GM12878 (cell line): Measurements from ENCODE around the gene CLNK. TPM values are rescaled to one million over a fixed set of nuclear protein-coding genes. Genes with fewer than 3 reads are reported as not detected.

Experiments
- ATAC-seq: fragments of 200-7000 bp; cut with Tn5 transposase; 3 replicates; pipeline ENCODE4 v1.9.1; 2020; ENCODE audit warnings: mild to moderate bottlenecking, moderate library complexity
- BruUV-seq: library from RNA; stranded (reverse); fragments of 400-500 nt; replicated peaks from 2 replicates; lab custom pipeline; 2021; lab: Mats Ljungman, UMichigan
- CTCF ChIA-PET: fragments of 300-600 bp; sonication (Branson Sonifier 250); formaldehyde crosslinking; extraction: SDS; loops from one replicate; lab custom pipeline; 2021; ENCODE audit warnings: inconsistent platforms; lab: Yijun Ruan, JAX
- POLR2A ChIA-PET: fragments of 350-600 bp; formaldehyde crosslinking; extraction: SDS; loops from one replicate; lab custom pipeline; 2021; ENCODE audit warnings: inconsistent platforms; lab: Charles Lee
- RAD21 ChIA-PET: fragments of 300-600 bp; sonication (Branson Sonifier 250); formaldehyde crosslinking; loops from one replicate; lab custom pipeline; 2023; ENCODE audit warnings: antibody characterized with exemption; ENCODE audit not compliant: unreplicated experiment; lab: Charles Lee
- SMC1A ChIA-PET: fragments of 300-600 bp; sonication (Branson Sonifier 250); formaldehyde crosslinking; loops from one replicate; lab custom pipeline; 2023; ENCODE audit not compliant: unreplicated experiment, uncharacterized antibody; lab: Charles Lee
- DNase-seq: peaks from one replicate; pipeline ENCODE4 v3.0.0-alpha.2; 2011; ENCODE audit warnings: low read depth, low spot score
- FAIRE-seq: peaks from 3 replicates; lab custom pipeline; 2011; peaks lifted over from hg19 to GRCh38; lab: Jason Lieb, UNC
- H2AFZ ChIP-seq: 2 replicates; pipeline ENCODE4 v1.6.0; 2011; ENCODE audit warnings: low read depth, low read length, control low read depth; ENCODE audit not compliant: control insufficient read depth
- H3K27ac ChIP-seq: 2 replicates; pipeline ENCODE4 v1.5.1; 2011; ENCODE audit warnings: control low read depth; ENCODE audit not compliant: control insufficient read depth, insufficient read depth
- H3K27me3 ChIP-seq, 2 experiments: replicated peaks in 1 of 2; 2 replicates each; pipeline versions ENCODE4 v1.6.0 to v1.6.1; 2011; ENCODE audit warnings: low read length in 1 of 2; ENCODE audit not compliant: control insufficient read depth in 2 of 2, insufficient read depth in 2 of 2
- H3K36me3 ChIP-seq, 2 experiments: 2 replicates each; pipeline ENCODE4 v1.5.1; 2011; ENCODE audit warnings: low read length in 1 of 2; ENCODE audit not compliant: control insufficient read depth in 2 of 2, insufficient read depth in 2 of 2
- H3K4me1 ChIP-seq: 2 replicates; pipeline ENCODE4 v1.6.1; 2011; ENCODE audit warnings: mild to moderate bottlenecking, low read length, moderate library complexity, mixed read lengths; ENCODE audit not compliant: control insufficient read depth, insufficient read depth
- H3K4me2 ChIP-seq: 2 replicates; pipeline ENCODE4 v1.6.0; 2011; ENCODE audit warnings: control low read depth; ENCODE audit not compliant: control insufficient read depth, insufficient read depth
- H3K4me3 ChIP-seq: fragments of 200-600 bp; sonication (generic); 2 replicates; pipeline ENCODE4 v1.5.1; 2016
- H3K79me2 ChIP-seq: 2 replicates; pipeline ENCODE4 v1.6.0; 2011; ENCODE audit warnings: low read length; ENCODE audit not compliant: control insufficient read depth, insufficient read depth
- H3K9ac ChIP-seq: 2 replicates; pipeline ENCODE4 v1.8.0; 2011; ENCODE audit warnings: low read length, control low read depth, mixed read lengths; ENCODE audit not compliant: control insufficient read depth, insufficient read depth
- H3K9me3 ChIP-seq: replicated peaks from 3 replicates; pipeline ENCODE4 v1.5.1; 2011; ENCODE audit warnings: mild to moderate bottlenecking, low read length; ENCODE audit not compliant: control insufficient read depth, insufficient read depth
- H4K20me1 ChIP-seq: 2 replicates; pipeline ENCODE4 v1.6.0; 2011; ENCODE audit not compliant: control insufficient read depth, insufficient read depth
- ASH2L ChIP-seq: fragments of 300-600, 200-600 bp; sonication (generic); IDR thresholded peaks from 2 replicates; pipeline ENCODE4 v1.6.1; 2017; ENCODE audit warnings: low read depth, mild to moderate bottlenecking, borderline replicate concordance
- DPF2 ChIP-seq: fragments of 450-650 bp; IDR thresholded peaks from 2 replicates; pipeline ENCODE4 v1.6.1; 2017; ENCODE audit warnings: mild to moderate bottlenecking
- FOXM1 ChIP-seq: IDR thresholded peaks from 2 replicates; pipeline ENCODE4 v1.6.1; 2012; ENCODE audit warnings: low read depth, mild to moderate bottlenecking, inconsistent platforms, low read length, moderate library complexity
- KAT2A ChIP-seq: conservative IDR thresholded peaks from 2 replicates; pipeline ENCODE4 v1.6.1; 2011; ENCODE audit warnings: low read depth, low read length; ENCODE audit not compliant: control insufficient read depth
- MYC ChIP-seq: IDR thresholded peaks from 2 replicates; pipeline ENCODE4 v1.6.1; 2011; ENCODE audit warnings: mild to moderate bottlenecking, low read length, moderate library complexity, inconsistent platforms; ENCODE audit not compliant: insufficient read depth, insufficient replicate concordance, insufficient read length, severe bottlenecking
- SMAD5 ChIP-seq: IDR thresholded peaks from 2 replicates; pipeline ENCODE4 v1.6.1; 2016; ENCODE audit warnings: antibody characterized with exemption, low read depth
- ZNF217 ChIP-seq: fragments of 450-650 bp; IDR thresholded peaks from 2 replicates; pipeline ENCODE4 v1.6.1; 2017; ENCODE audit warnings: antibody characterized with exemption, mild to moderate bottlenecking
- ZSCAN29 ChIP-seq: fragments of 450-650 bp; IDR thresholded peaks from 2 replicates; pipeline ENCODE4 v1.6.1; 2017; ENCODE audit warnings: mild to moderate bottlenecking, moderate library complexity
- WGBS: methylation state at CpG from one replicate; pipeline ENCODE4 v1.1.6; 2016; ENCODE audit warnings: low lambda C conversion rate; ENCODE audit not compliant: insufficient replicate concordance, insufficient coverage; ENCODE audit errors: missing lambda C conversion rate; 5-methylcytosine and 5-hydroxymethylcytosine counted together
- in situ Hi-C: fragments of 300-500 bp; cut with MboI; formaldehyde crosslinking; loops from 9 replicates; pipeline ENCODE4 v1.14.3; 2018; ENCODE audit warnings: mixed read lengths
- intact Hi-C: fragments of 100-400 bp; cut with micrococcal nuclease; formaldehyde crosslinking; loops from one replicate; pipeline ENCODE4 v1.14.2; 2022; ENCODE audit not compliant: unreplicated experiment
- polyA plus RNA-seq, 11 experiments: library from polyadenylated mRNA; depleted of rRNA in 4 of 11; unstranded in 6 of 11; stranded (reverse) in 5 of 11; fragments of >200 nt; fragmentation: Nextera tagmentation in 4 of 11; fragmentation: Illumina TruSeq in 1 of 11; extraction: Ambion mirVana in 4 of 11; extraction: Trizol in 1 of 11; gene quantifications; 1 replicate in 1 of 11; 2 replicates in 10 of 11; pipeline versions ENCODE4 v1.2.1 to v1.2.3, GENCODE V29; 2011 to 2016; ENCODE audit warnings: inconsistent platforms in 2 of 11, missing spikeins in 2 of 11, low read depth in 1 of 11
- total RNA-seq, 4 experiments: library from RNA; depleted of rRNA in 3 of 4; stranded (reverse); fragments of >200 nt in 3 of 4; fragmentation: Illumina TruSeq in 1 of 4; extraction: Trizol in 1 of 4; gene quantifications; 2 replicates each; pipeline versions ENCODE4 v1.2.1 to v1.2.3, GENCODE V29; 2013 to 2021
- TF ChIP-seq, protein P1 (sequence below): IDR thresholded peaks from 2 replicates; pipeline ENCODE4 v1.6.1; 2012; ENCODE audit warnings: low read depth, low read length, improper control_type of control experiment
- TF ChIP-seq, protein P2 (sequence below): IDR thresholded peaks from 2 replicates; pipeline ENCODE4 v1.6.1; 2012; ENCODE audit warnings: low read depth, low read length, improper control_type of control experiment
- TF ChIP-seq, protein P3 (sequence below): fragments of 450-650 bp; formaldehyde crosslinking; IDR thresholded peaks from 2 replicates; pipeline ENCODE4 v1.4.0; 2020; ENCODE audit warnings: mild to moderate bottlenecking, moderate library complexity

Gene CLNK
- total and polyA plus RNA-seq, 10 of the 15 experiments (the other 5 are each of a cell fraction or from before 2014, with no cell fraction given): 2.1 to 14.3 (median 2.7) TPM

DNA sequence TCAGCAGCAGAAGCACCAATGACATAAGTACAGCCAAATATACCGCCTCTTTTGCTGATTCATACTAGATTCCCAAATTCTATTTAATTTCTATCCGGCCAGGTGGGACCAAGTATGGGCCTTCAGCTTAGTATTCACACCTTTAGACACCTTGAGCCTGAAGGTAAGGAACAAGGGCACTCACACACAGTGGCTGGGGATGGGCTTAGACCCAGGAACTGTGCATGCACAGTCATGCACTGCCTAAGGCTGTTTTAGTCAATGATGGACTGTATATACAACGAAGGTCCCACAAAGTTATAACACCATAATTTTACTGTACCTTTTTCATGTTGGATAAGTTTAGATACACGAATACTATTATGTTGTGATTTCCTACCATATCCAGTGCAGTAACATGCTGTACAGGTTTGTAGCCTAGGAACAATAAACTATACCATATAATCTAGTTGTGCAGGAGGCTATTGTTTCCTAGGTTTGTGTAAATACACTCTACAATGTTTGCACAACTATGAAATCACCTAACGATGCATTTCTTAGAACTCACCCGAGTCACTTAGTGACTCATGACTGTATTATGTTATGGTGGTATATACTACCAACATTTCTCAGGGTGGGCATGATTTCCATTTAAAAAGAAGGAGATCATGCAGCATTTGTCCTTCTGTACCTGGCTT, 9.7 kb upstream of the CLNK start:
- POLR2A ChIA-PET: no interaction called here
- intact Hi-C loops: no loop called here
- H3K79me2 ChIP-seq: no peaks in the 10 kb centered on the region
- H3K36me3 ChIP-seq: no peaks in the 10 kb centered on the region
- no peak for ATAC-seq
- no peaks in the 10 kb centered on the region; the same call in 2 of the 3 replicates for H3K9me3 ChIP-seq
- peaks cover 15% of the 10 kb centered on the region for H3K4me1 ChIP-seq
- no peaks in the 10 kb centered on the region for H3K27me3 ChIP-seq
- CTCF ChIA-PET: interaction anchor here (1.5 kb wide), 1 partner anchor 63 kb away, joined by 3 read pairs; no protein-coding TSS in a partner anchor
- RAD21 ChIA-PET: no interaction called here
- no TSS peak for BruUV-seq
- no peak overlapping the region for H3K4me3 ChIP-seq
- H4K20me1 ChIP-seq: no peaks in the 10 kb centered on the region
- H2AFZ ChIP-seq: no peak overlapping the region
- TF ChIP-seq DPF2: no peak
- FAIRE-seq: no peak
- H3K27ac ChIP-seq: no peak overlapping the region
- H3K4me2 ChIP-seq: no peak overlapping the region
- DNase-seq: no peak
- SMC1A ChIA-PET: interaction anchor here (1.1 kb wide), 1 partner anchor 13 kb away, joined by 3 read pairs; no protein-coding TSS in a partner anchor
- WGBS: 80% methylated on average over 6 of the region's 6 CpGs
- in situ Hi-C loops: no loop called here
- no peak overlapping the region for H3K9ac ChIP-seq

DNA sequence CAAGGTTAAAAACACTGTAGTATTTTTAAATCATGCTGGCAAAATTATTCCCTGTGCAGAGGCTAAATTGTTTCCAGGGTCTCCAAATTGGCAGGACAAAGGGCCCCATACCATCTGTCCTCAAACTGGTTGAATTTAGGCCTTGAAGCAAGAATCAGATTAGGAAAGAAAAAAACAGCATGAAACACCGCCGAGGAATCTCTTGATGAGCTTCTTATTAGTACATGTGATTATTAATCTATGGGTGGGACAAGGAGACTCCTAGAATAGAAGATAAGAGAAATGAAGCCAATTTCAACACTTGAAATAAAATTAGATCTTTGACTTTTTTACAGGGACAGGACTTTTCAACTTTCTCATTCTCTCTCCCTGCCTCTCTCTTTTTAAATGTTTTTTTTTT, 7.1 kb upstream of the CLNK start:
- ChIA-PET RAD21 (interaction anchor here (0.8 to 2.7 kb wide), 2 partner anchors 12 to 17 kb away, joined by 3 to 13 read pairs; no protein-coding TSS in a partner anchor), POLR2A (no interaction called here), SMC1A (interaction anchor here (0.6 to 12.4 kb wide), 8 partner anchors 8 to 514 kb away, joined by 3 to 139 read pairs (median 10); no protein-coding TSS in a partner anchor), CTCF (interaction anchor here (1.1 to 1.7 kb wide), 2 partner anchors 69 to 111 kb away, joined by 3 read pairs; no protein-coding TSS in a partner anchor)
- no TSS peak for BruUV-seq
- 96% methylated on average over 2 of the region's 2 CpGs for WGBS
- Histone ChIP-seq H3K4me2 (no peak overlapping the region), H4K20me1 (no peaks in the 10 kb centered on the region), H3K79me2 (no peaks in the 10 kb centered on the region), H3K4me3 (no peak overlapping the region), H3K27ac (no peak overlapping the region), H3K4me1 (peaks cover 35% of the 10 kb centered on the region), H3K9me3 (no peaks in the 10 kb centered on the region), H2AFZ (no peak overlapping the region), H3K36me3 (no peaks in the 10 kb centered on the region), H3K27me3 (no peaks in the 10 kb centered on the region), H3K9ac (no peak overlapping the region)
- DNase-seq (no peak), FAIRE-seq (no peak), ATAC-seq (no peak)
- intact Hi-C loops: no loop called here
- in situ Hi-C loops: no loop called here
- TF ChIP-seq, protein P1, sequence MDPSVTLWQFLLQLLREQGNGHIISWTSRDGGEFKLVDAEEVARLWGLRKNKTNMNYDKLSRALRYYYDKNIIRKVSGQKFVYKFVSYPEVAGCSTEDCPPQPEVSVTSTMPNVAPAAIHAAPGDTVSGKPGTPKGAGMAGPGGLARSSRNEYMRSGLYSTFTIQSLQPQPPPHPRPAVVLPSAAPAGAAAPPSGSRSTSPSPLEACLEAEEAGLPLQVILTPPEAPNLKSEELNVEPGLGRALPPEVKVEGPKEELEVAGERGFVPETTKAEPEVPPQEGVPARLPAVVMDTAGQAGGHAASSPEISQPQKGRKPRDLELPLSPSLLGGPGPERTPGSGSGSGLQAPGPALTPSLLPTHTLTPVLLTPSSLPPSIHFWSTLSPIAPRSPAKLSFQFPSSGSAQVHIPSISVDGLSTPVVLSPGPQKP: no peak
- TF ChIP-seq ZSCAN29 (no peak), KAT2A (no peak), FOXM1 (no peak), ASH2L (no peak), MYC (no peak), SMAD5 (no peak), ZNF217 (no peak)
- TF ChIP-seq, protein P2, sequence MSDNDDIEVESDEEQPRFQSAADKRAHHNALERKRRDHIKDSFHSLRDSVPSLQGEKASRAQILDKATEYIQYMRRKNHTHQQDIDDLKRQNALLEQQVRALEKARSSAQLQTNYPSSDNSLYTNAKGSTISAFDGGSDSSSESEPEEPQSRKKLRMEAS: no peak
- TF ChIP-seq, protein P3, sequence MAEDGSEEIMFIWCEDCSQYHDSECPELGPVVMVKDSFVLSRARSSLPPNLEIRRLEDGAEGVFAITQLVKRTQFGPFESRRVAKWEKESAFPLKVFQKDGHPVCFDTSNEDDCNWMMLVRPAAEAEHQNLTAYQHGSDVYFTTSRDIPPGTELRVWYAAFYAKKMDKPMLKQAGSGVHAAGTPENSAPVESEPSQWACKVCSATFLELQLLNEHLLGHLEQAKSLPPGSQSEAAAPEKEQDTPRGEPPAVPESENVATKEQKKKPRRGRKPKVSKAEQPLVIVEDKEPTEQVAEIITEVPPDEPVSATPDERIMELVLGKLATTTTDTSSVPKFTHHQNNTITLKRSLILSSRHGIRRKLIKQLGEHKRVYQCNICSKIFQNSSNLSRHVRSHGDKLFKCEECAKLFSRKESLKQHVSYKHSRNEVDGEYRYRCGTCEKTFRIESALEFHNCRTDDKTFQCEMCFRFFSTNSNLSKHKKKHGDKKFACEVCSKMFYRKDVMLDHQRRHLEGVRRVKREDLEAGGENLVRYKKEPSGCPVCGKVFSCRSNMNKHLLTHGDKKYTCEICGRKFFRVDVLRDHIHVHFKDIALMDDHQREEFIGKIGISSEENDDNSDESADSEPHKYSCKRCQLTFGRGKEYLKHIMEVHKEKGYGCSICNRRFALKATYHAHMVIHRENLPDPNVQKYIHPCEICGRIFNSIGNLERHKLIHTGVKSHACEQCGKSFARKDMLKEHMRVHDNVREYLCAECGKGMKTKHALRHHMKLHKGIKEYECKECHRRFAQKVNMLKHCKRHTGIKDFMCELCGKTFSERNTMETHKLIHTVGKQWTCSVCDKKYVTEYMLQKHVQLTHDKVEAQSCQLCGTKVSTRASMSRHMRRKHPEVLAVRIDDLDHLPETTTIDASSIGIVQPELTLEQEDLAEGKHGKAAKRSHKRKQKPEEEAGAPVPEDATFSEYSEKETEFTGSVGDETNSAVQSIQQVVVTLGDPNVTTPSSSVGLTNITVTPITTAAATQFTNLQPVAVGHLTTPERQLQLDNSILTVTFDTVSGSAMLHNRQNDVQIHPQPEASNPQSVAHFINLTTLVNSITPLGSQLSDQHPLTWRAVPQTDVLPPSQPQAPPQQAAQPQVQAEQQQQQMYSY (CRISPR knock-in tag): no peak
